Erythroblast (primary cell): ENCODE measurements around the gene KRT13.

ENCODE experiments used
- GATA1 ChIP-seq: IDR thresholded peaks from 2 replicates; pipeline ENCODE4 v1.6.1; 2011; ENCODE audit warnings: low read depth, mild to moderate bottlenecking, control low read depth, low read length, moderate library complexity
- POLR2A ChIP-seq: IDR thresholded peaks from 2 replicates; pipeline ENCODE4 v1.6.1; 2011; ENCODE audit warnings: mild to moderate bottlenecking, low read length

DNA sequence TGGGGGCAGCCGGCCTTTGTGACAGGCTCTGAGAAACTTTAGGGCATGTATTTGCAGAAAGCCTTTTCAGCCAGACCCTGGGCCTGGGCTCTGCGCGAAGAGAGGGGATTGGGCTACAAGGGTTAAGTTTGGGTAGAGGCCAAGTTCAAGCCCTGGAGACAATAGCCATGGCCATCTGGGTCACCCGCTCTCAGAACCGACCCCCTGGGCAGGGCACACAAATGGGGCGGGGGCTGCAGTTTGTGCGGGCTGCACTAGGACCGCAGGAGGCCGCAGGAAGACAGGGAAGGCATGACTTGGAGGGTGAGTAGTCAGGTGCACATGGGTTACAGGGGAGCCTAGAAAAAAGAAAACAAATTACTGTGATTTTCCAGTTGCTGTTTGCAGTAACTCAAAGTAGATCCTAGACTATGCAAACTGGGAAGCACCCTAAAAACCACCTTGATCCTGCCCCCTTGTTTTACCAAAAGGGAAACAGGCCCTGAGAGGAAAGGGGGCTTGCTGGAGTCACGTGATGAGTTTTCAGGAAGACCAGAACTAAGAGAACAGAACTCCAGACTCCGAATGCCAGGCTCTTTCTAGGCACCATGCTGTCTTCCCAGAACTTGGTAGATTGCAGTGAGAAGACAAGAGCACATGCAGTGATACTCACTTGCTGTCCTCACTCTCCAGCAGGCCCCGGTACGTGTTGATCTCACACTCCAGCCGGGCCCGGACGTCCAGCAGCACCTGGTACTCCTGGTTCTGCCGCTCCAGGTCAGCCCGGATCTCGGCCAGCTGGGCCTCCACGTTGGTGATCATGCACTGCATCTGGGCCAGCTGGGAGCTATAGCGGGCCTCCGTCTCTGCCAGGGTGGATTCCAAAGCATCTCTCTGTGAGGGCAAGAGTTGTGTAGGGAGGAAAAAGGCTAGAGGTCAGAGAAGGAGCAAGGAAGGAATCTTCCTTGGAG, 28.3 kb downstream of the KRT13 start:
- no peak for TF ChIP-seq POLR2A
- TF ChIP-seq GATA1: no peak
